ENCODE data around the gene ANKDD1A.

ANKDD1A gene

DNA sequence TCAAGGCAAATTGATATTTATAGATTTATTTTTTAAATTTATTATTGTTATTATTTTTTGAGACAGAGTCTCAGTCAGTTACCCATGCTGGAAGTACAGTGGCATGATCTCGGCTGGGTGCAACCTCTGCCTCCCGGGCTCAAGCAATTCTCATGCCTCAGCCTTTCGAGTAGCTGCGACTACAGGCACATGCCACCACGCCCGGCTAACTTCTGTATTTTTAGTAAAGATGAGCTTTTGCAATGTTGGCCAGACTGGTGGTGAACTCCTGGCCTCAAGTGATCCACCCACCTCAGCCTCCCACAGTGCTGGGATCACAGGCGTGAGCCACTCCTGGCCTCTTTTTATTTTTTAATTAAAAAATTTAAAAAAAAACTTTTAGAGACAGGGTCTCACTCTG is 59.0 kb downstream of the ANKDD1A start:
- Histone ChIP-seq H3K79me2 (ENCODE audit: control insufficient read depth, insufficient read depth, low read length, unreplicated experiment) (no peaks in the 10 kb centered on the region), H3K4me3 (ENCODE audit: low read depth, low read length) (no peak overlapping the region), H3K36me3 (ENCODE audit: insufficient read depth, low read length) (peaks cover 38% of the 10 kb centered on the region), H3K27me3 (ENCODE audit: insufficient read depth, low read length) (no peaks in the 10 kb centered on the region), H3K27ac (ENCODE audit: low read depth, low read length) (no peak overlapping the region), H2AFZ (ENCODE audit: low read length, unreplicated experiment) (no peak overlapping the region), H3K4me1 (ENCODE audit: control insufficient read depth, insufficient read depth, low read length, unreplicated experiment) (no peaks in the 10 kb centered on the region)

- H2AFZ ChIP-seq (ENCODE audit: low read length, unreplicated experiment) = no peak overlapping the region
- H3K27me3 ChIP-seq (ENCODE audit: insufficient read depth, low read length) = no peaks in the 10 kb centered on the region
- H3K4me3 ChIP-seq (ENCODE audit: low read depth, low read length) = no peak overlapping the region
- no peaks in the 10 kb centered on the region for H3K79me2 ChIP-seq (ENCODE audit: control insufficient read depth, insufficient read depth, low read length, unreplicated experiment)
- H3K4me1 ChIP-seq (ENCODE audit: control insufficient read depth, insufficient read depth, low read length, unreplicated experiment) = no peaks in the 10 kb centered on the region
- peaks cover 29% of the 10 kb centered on the region for H3K36me3 ChIP-seq (ENCODE audit: insufficient read depth, low read length)
- H3K27ac ChIP-seq (ENCODE audit: low read depth, low read length) = no peak overlapping the region
Observed at GRCh38 chr15:64975390-64975789, 63.7 kb downstream of the ANKDD1A start.

- Histone ChIP-seq H3K36me3 (ENCODE audit: insufficient read depth, low read length) (peaks cover 25% of the 10 kb centered on the region), H2AFZ (ENCODE audit: low read length, unreplicated experiment) (no peak overlapping the region), H3K27me3 (ENCODE audit: insufficient read depth, low read length) (no peaks in the 10 kb centered on the region), H3K27ac (ENCODE audit: low read depth, low read length) (no peak overlapping the region), H3K4me3 (ENCODE audit: low read depth, low read length) (no peak overlapping the region), H3K4me1 (ENCODE audit: control insufficient read depth, insufficient read depth, low read length, unreplicated experiment) (peaks cover 6% of the 10 kb centered on the region), H3K79me2 (ENCODE audit: control insufficient read depth, insufficient read depth, low read length, unreplicated experiment) (peaks cover 3% of the 10 kb centered on the region)
Observed at GRCh38 chr15:64979252-64979710, 67.6 kb downstream of the ANKDD1A start.

GRCh38 chr15:64981812-64982431 is 70.2 kb downstream of the ANKDD1A start:
- Histone ChIP-seq H3K27ac (ENCODE audit: low read depth, low read length) (no peak overlapping the region), H3K36me3 (ENCODE audit: insufficient read depth, low read length) (peaks cover 16% of the 10 kb centered on the region; the same call in 1 of the 2 replicates), H2AFZ (ENCODE audit: low read length, unreplicated experiment) (no peak overlapping the region), H3K4me3 (ENCODE audit: low read depth, low read length) (peak overlapping the region; percentile 31), H3K4me1 (ENCODE audit: control insufficient read depth, insufficient read depth, low read length, unreplicated experiment) (peaks cover 21% of the 10 kb centered on the region), H3K79me2 (ENCODE audit: control insufficient read depth, insufficient read depth, low read length, unreplicated experiment) (peaks cover 16% of the 10 kb centered on the region), H3K27me3 (ENCODE audit: insufficient read depth, low read length) (no peaks in the 10 kb centered on the region)

- no peak overlapping the region for H3K4me3 ChIP-seq (ENCODE audit: low read depth, low read length)
- H3K36me3 ChIP-seq (ENCODE audit: insufficient read depth, low read length) = peaks cover 16% of the 10 kb centered on the region; the same call in 1 of the 2 replicates
- no peaks in the 10 kb centered on the region for H3K27me3 ChIP-seq (ENCODE audit: insufficient read depth, low read length)
- H3K27ac ChIP-seq (ENCODE audit: low read depth, low read length) = no peak overlapping the region
- no peak overlapping the region for H2AFZ ChIP-seq (ENCODE audit: low read length, unreplicated experiment)
- peaks cover 21% of the 10 kb centered on the region for H3K79me2 ChIP-seq (ENCODE audit: control insufficient read depth, insufficient read depth, low read length, unreplicated experiment)
- peaks cover 25% of the 10 kb centered on the region for H3K4me1 ChIP-seq (ENCODE audit: control insufficient read depth, insufficient read depth, low read length, unreplicated experiment)
Observed at GRCh38 chr15:64982472-64982871, 70.8 kb downstream of the ANKDD1A start.

DNA sequence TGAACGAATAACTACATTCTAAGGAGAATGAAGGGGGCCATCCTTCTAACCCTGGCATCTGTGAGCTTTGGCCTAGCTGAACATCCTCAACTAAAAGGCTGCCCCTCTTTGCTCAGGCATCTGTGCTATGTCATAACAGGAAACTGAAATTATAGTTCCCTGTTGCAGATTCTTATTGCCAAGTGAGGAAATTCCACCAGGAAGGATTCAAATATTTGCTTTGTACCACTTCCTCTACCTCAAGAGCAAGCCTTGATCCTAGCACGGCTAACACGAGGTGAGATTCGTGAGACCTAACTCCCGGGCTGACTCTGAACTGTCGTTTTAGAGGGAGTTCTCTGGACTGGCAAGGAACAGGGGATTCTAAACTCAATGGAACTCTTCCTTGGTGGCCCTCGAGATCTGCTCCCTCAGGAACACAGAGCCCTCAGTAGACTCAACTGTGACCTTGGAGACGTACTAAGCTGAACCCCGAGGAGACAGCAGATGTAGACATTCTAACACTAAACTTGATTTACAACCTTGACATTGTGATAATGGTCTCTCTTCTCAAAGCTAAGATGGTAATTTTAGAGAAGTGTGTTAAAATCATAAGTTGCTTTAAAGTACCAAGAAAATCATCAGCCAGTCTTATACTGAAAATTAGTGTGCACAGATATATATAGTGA is 73.8 kb downstream of the ANKDD1A start:
- Histone ChIP-seq H3K27me3 (ENCODE audit: insufficient read depth, low read length) (no peaks in the 10 kb centered on the region), H3K4me3 (ENCODE audit: low read depth, low read length) (peak overlapping the region; percentile 50; the same call in 1 of the 2 replicates), H3K27ac (ENCODE audit: low read depth, low read length) (peak overlapping the region; percentile 68), H3K4me1 (ENCODE audit: control insufficient read depth, insufficient read depth, low read length, unreplicated experiment) (peaks cover 26% of the 10 kb centered on the region), H2AFZ (ENCODE audit: low read length, unreplicated experiment) (no peak overlapping the region), H3K79me2 (ENCODE audit: control insufficient read depth, insufficient read depth, low read length, unreplicated experiment) (peaks cover 33% of the 10 kb centered on the region), H3K36me3 (ENCODE audit: insufficient read depth, low read length) (0 out of 2 replicates have a peak, but pooled peaks cover 3% of the 10 kb centered on the region)

- Histone ChIP-seq H2AFZ (ENCODE audit: low read length, unreplicated experiment) (no peak overlapping the region), H3K36me3 (ENCODE audit: insufficient read depth, low read length) (0 out of 2 replicates have a peak, but pooled peaks cover 3% of the 10 kb centered on the region), H3K27me3 (ENCODE audit: insufficient read depth, low read length) (no peaks in the 10 kb centered on the region), H3K27ac (ENCODE audit: low read depth, low read length) (no peak overlapping the region), H3K4me3 (ENCODE audit: low read depth, low read length) (peak overlapping the region; percentile 26), H3K4me1 (ENCODE audit: control insufficient read depth, insufficient read depth, low read length, unreplicated experiment) (peaks cover 30% of the 10 kb centered on the region), H3K79me2 (ENCODE audit: control insufficient read depth, insufficient read depth, low read length, unreplicated experiment) (peaks cover 33% of the 10 kb centered on the region)
Observed at GRCh38 chr15:64987136-64987535, 75.4 kb downstream of the ANKDD1A start.

GRCh38 chr15:64989416-64990167 is 77.9 kb downstream of the ANKDD1A start, which contains the start of gene SPG21:
Gene SPG21 (minus strand): TSS chr15:64989914. CDS start chr15:64983569, 6,345 bp downstream.
- H3K4me3 ChIP-seq (ENCODE audit: low read depth, low read length) = peak within 1 kb of the TSS; percentile 98
- H3K27me3 ChIP-seq (ENCODE audit: insufficient read depth, low read length) = no peaks in the 10 kb centered on the region
- H3K79me2 ChIP-seq (ENCODE audit: control insufficient read depth, insufficient read depth, low read length, unreplicated experiment) = peaks cover 28% of the 10 kb centered on the region
- H3K27ac ChIP-seq (ENCODE audit: low read depth, low read length) = peak within 1 kb of the TSS; percentile 78
- peak within 1 kb of the TSS; percentile 94 for H2AFZ ChIP-seq (ENCODE audit: low read length, unreplicated experiment)
- no peaks in the 10 kb centered on the region for H3K36me3 ChIP-seq (ENCODE audit: insufficient read depth, low read length)
- H3K4me1 ChIP-seq (ENCODE audit: control insufficient read depth, insufficient read depth, low read length, unreplicated experiment) = peaks cover 24% of the 10 kb centered on the region

DNA sequence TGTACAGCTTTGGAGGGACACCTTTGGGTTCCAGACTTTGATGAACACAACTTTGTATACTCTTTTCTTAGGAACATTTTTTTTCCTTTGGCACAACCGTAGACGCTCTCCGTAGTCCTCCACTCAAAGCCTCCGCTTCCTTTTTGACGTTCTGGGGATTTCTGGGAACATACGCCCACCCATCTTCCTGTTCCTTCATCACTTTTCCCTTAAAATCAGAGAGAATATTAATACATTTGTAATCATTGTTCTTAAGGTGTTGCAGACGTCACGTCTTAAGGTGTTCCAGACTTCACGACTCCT is 78.4 kb downstream of the ANKDD1A start:
- Histone ChIP-seq H3K4me3 (ENCODE audit: low read depth, low read length) (peak overlapping the region; percentile 98), H3K4me1 (ENCODE audit: control insufficient read depth, insufficient read depth, low read length, unreplicated experiment) (peaks cover 20% of the 10 kb centered on the region), H3K27me3 (ENCODE audit: insufficient read depth, low read length) (no peaks in the 10 kb centered on the region), H3K27ac (ENCODE audit: low read depth, low read length) (peak overlapping the region; percentile 66), H2AFZ (ENCODE audit: low read length, unreplicated experiment) (peak overlapping the region; percentile 72), H3K36me3 (ENCODE audit: insufficient read depth, low read length) (no peaks in the 10 kb centered on the region), H3K79me2 (ENCODE audit: control insufficient read depth, insufficient read depth, low read length, unreplicated experiment) (peaks cover 27% of the 10 kb centered on the region)

DNA sequence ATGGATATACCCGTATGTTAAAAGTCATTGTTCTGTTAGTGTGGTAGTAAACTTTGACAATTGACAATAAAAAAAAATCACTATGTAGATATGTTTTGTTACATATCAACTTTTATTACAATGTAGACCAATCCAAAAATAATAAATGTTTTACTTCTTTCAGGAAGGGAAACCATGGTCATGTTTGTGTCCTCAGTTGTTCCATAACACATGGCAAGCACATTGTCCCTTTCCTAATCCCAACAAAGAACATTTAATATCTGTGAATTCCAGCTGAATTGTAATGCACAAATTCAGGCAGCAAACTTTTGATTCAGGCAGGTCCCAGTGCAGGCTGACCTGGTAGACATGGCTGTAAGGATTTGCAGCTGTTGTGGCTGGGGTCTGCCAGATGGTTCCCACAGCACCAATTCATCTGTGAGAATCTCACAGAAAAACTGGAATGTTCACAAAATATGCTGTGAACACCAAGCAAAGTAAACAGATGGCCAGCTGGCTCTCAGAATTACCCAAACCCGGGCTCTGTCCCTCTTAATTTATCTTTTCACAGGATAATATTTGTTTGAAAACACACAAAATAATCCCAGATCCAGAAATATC is 79.9 kb downstream of the ANKDD1A start:
- H3K79me2 ChIP-seq (ENCODE audit: control insufficient read depth, insufficient read depth, low read length, unreplicated experiment) = peaks cover 20% of the 10 kb centered on the region
- no peaks in the 10 kb centered on the region for H3K27me3 ChIP-seq (ENCODE audit: insufficient read depth, low read length)
- H3K4me1 ChIP-seq (ENCODE audit: control insufficient read depth, insufficient read depth, low read length, unreplicated experiment) = peaks cover 12% of the 10 kb centered on the region
- no peak overlapping the region for H3K27ac ChIP-seq (ENCODE audit: low read depth, low read length)
- H2AFZ ChIP-seq (ENCODE audit: low read length, unreplicated experiment) = peak overlapping the region; percentile 4
- H3K4me3 ChIP-seq (ENCODE audit: low read depth, low read length) = no peak overlapping the region
- no peaks in the 10 kb centered on the region for H3K36me3 ChIP-seq (ENCODE audit: insufficient read depth, low read length)

Data from ACC112 (cell line).